ENCODE measurements around the gene PNPT1. TPM values are rescaled to one million over a fixed set of nuclear protein-coding genes. Genes with fewer than 3 reads are reported as not detected.

Gene PNPT1
- total and polyA plus RNA-seq, 9 of the 15 experiments (the other 6 are each of a cell fraction or from before 2014, with no cell fraction given) = 46.5 to 104 (median 62.7) TPM

DNA sequence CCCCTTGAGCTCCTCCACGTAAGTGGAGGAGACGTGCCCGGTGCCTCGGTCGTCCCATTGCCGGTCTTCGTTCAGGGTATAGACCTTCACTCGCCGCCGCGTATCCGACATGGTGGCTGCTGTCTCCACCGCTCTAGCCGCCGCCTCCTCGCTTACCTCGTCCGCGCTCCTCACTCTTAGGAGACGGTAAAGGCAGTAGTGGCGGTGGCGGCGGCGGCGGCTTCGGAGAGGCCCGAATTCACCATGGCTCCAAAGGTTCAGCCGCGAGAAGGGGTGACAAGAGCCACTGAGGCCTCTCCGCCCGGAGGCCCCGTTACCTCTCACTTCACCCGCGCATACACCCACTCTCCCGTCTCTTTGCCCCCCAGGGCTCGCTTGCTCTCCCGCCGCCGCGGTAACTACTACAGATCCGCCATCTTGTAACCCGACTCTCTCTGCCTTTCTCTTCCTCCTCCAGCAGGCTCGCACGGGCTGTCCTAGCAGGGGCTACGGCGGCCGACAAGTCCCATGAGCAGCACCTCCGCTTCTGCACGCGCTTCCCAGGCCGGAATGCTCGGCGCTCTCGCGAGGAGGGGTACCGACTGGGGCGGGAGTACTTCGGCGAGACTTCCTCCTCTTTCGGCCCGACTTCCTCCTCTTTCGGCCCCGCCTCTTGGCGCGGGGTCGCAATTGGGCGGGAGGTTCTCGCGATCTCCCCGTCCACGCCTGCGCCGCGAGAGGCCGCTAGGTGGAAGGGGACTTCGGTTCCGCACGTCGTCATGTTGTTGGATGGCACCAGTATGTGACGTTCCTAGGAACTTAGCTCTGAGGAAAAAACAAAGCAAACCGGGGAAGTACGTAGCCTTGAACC is 76.2 kb downstream of the PNPT1 start, which contains the start of gene PPP4R3B (continued):
- TF ChIP-seq, protein P1, sequence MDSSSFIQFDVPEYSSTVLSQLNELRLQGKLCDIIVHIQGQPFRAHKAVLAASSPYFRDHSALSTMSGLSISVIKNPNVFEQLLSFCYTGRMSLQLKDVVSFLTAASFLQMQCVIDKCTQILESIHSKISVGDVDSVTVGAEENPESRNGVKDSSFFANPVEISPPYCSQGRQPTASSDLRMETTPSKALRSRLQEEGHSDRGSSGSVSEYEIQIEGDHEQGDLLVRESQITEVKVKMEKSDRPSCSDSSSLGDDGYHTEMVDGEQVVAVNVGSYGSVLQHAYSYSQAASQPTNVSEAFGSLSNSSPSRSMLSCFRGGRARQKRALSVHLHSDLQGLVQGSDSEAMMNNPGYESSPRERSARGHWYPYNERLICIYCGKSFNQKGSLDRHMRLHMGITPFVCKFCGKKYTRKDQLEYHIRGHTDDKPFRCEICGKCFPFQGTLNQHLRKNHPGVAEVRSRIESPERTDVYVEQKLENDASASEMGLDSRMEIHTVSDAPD (CRISPR knock-in tag; IDR thresholded peaks at IDR 0.05) = no peak
- TF ChIP-seq NBN (IDR thresholded peaks at IDR 0.05; ENCODE audit: low read depth) = peak; percentile 58; the same call in 1 of the 2 replicates
- TF ChIP-seq, protein P2, sequence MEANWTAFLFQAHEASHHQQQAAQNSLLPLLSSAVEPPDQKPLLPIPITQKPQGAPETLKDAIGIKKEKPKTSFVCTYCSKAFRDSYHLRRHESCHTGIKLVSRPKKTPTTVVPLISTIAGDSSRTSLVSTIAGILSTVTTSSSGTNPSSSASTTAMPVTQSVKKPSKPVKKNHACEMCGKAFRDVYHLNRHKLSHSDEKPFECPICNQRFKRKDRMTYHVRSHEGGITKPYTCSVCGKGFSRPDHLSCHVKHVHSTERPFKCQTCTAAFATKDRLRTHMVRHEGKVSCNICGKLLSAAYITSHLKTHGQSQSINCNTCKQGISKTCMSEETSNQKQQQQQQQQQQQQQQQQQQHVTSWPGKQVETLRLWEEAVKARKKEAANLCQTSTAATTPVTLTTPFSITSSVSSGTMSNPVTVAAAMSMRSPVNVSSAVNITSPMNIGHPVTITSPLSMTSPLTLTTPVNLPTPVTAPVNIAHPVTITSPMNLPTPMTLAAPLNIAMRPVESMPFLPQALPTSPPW (CRISPR knock-in tag; IDR thresholded peaks at IDR 0.05) = peak; percentile 82
- TF ChIP-seq, protein P3, sequence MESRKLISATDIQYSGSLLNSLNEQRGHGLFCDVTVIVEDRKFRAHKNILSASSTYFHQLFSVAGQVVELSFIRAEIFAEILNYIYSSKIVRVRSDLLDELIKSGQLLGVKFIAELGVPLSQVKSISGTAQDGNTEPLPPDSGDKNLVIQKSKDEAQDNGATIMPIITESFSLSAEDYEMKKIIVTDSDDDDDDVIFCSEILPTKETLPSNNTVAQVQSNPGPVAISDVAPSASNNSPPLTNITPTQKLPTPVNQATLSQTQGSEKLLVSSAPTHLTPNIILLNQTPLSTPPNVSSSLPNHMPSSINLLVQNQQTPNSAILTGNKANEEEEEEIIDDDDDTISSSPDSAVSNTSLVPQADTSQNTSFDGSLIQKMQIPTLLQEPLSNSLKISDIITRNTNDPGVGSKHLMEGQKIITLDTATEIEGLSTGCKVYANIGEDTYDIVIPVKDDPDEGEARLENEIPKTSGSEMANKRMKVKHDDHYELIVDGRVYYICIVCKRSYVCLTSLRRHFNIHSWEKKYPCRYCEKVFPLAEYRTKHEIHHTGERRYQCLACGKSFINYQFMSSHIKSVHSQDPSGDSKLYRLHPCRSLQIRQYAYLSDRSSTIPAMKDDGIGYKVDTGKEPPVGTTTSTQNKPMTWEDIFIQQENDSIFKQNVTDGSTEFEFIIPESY (CRISPR knock-in tag; IDR thresholded peaks at IDR 0.05) = 0 out of 2 replicates have a peak, but pooled peaks have one; percentile 22
- peak in 1 of 2 experiments; percentile 67; a peak in 2 of 4 replicates for TF ChIP-seq TRIM24 (IDR thresholded peaks at IDR 0.05)
- TF ChIP-seq, protein P4, sequence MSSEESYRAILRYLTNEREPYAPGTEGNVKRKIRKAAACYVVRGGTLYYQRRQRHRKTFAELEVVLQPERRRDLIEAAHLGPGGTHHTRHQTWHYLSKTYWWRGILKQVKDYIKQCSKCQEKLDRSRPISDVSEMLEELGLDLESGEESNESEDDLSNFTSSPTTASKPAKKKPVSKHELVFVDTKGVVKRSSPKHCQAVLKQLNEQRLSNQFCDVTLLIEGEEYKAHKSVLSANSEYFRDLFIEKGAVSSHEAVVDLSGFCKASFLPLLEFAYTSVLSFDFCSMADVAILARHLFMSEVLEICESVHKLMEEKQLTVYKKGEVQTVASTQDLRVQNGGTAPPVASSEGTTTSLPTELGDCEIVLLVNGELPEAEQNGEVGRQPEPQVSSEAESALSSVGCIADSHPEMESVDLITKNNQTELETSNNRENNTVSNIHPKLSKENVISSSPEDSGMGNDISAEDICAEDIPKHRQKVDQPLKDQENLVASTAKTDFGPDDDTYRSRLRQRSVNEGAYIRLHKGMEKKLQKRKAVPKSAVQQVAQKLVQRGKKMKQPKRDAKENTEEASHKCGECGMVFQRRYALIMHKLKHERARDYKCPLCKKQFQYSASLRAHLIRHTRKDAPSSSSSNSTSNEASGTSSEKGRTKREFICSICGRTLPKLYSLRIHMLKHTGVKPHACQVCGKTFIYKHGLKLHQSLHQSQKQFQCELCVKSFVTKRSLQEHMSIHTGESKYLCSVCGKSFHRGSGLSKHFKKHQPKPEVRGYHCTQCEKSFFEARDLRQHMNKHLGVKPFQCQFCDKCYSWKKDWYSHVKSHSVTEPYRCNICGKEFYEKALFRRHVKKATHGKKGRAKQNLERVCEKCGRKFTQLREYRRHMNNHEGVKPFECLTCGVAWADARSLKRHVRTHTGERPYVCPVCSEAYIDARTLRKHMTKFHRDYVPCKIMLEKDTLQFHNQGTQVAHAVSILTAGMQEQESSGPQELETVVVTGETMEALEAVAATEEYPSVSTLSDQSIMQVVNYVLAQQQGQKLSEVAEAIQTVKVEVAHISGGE (CRISPR knock-in tag; IDR thresholded peaks at IDR 0.05) = peak in 1 of 3 experiments; percentile 79; a peak in 2 of 6 replicates
- TF ChIP-seq, protein P5, sequence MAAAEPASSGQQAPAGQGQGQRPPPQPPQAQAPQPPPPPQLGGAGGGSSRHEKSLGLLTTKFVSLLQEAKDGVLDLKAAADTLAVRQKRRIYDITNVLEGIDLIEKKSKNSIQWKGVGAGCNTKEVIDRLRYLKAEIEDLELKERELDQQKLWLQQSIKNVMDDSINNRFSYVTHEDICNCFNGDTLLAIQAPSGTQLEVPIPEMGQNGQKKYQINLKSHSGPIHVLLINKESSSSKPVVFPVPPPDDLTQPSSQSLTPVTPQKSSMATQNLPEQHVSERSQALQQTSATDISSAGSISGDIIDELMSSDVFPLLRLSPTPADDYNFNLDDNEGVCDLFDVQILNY (CRISPR knock-in tag; IDR thresholded peaks at IDR 0.05) = no peak
- TF ChIP-seq KAT7 (CRISPR knock-in tag; IDR thresholded peaks at IDR 0.05; ENCODE audit: borderline replicate concordance) = peak; percentile 88; the same call in 1 of the 2 replicates
- TF ChIP-seq, protein P6, sequence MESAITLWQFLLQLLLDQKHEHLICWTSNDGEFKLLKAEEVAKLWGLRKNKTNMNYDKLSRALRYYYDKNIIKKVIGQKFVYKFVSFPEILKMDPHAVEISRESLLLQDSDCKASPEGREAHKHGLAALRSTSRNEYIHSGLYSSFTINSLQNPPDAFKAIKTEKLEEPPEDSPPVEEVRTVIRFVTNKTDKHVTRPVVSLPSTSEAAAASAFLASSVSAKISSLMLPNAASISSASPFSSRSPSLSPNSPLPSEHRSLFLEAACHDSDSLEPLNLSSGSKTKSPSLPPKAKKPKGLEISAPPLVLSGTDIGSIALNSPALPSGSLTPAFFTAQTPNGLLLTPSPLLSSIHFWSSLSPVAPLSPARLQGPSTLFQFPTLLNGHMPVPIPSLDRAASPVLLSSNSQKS (CRISPR knock-in tag; IDR thresholded peaks at IDR 0.05) = no peak
- peak; percentile 90 for TF ChIP-seq TAF7 (tag; IDR thresholded peaks at IDR 0.05)
- peak; percentile 91 to 93 for TF ChIP-seq NRF1 (conservative IDR thresholded peaks at IDR 0.05 in 1 of 2, IDR thresholded peaks at IDR 0.05 in 1 of 2)

Measured in K562 (cell line).